ENCODE data around the gene ANKRD24.
"Not testable (repeated sequence)": the region's sequence is repeated elsewhere in the genome, so short reads cannot be mapped to it uniquely, and the experiment has no call there.

Gene ANKRD24

DNA sequence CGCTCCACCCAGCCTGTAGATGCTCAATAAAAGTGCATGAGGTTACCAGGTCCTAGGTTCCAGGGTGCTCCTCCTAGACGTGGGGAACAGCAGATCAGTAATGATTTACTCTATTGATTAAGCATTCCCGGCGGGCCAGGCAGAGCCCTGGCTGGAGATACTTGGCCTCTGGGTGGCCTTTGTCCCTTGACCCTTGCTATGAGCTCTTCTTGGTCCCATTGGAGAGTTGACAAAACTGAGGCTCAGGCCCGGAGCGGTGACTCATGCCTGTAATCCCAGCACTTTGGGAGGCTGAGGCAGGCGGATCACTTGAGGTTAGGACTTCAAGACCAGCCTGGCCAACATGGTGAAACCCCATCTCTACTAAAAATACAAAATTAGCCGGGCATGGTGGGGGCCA, 24.5 kb upstream of the ANKRD24 start:
- H3K4me3 Mint-ChIP-seq; ATAC-seq; H3K4me1 Mint-ChIP-seq; H3K36me3 Mint-ChIP-seq; DNase-seq (ENCODE audit: low spot score in 2 of 2); H3K9me3 Mint-ChIP-seq; H3K27ac Mint-ChIP-seq: not testable (repeated sequence)

DNA sequence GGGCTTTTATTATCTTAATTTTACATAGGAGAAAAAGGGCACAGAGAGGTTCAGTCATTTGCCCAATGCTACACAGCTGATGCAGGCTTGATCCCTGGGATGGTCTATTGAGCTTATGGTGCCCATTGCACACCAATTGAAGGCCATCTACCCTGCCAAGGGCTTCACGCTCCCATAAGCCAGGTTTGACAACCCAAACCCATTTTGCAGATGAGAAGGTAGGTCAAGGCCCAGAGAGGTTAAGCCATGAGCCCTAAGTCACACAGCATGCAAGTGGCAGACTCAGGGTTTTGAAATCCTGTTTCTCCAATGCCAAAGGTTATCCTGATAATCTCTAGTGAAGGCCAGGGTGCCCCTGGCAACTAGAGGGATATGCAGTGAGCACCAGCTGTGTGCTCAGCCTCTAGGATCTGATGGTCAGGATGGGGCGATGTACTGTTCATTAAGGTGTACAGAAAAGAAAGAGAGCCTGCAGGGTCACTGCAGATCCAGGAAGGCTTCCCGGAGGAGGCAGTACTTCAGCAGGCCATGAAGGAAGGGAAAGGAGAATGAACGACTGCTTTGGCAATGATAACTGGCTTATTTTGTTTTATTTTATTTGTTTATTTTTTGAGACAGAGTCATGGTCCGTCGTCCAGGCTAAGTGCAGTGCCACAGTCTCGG, 20.9 kb upstream of the ANKRD24 start:
- Mint-ChIP-seq H3K4me3 (no peak overlapping the region), H3K9me3 (no peaks in the 10 kb centered on the region), H3K36me3 (no peaks in the 10 kb centered on the region), H3K4me1 (no peaks in the 10 kb centered on the region), H3K27ac (no peak overlapping the region)
- ATAC-seq (no peak), DNase-seq (ENCODE audit: low spot score in 2 of 2) (no peak)

DNA sequence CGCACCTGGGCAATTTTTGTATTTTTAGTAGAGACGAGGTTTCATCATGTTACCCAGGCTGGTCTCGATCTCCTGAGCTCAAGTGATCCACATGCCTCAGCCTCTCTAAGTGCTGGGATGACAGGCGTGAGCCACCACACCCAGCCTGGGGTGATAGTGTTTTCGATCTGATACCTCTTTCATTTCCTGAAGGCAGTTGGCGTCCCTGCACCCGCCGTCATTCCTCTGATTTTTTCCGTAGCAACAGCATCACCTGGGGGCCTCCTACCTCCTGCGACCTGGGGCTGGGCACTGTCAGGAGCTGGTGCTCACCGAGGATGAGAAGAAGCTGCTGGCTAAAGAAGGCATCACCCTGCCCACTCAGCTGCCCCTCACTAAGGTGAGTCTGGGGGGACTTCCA, 18.2 kb upstream of the ANKRD24 start:
- Mint-ChIP-seq H3K9me3 (no peaks in the 10 kb centered on the region), H3K27ac (no peak overlapping the region), H3K4me3 (no peak overlapping the region), H3K36me3 (no peaks in the 10 kb centered on the region), H3K4me1 (peaks cover 6% of the 10 kb centered on the region)
- no peak for ATAC-seq
- no peak for DNase-seq (ENCODE audit: low spot score in 2 of 2)

DNA sequence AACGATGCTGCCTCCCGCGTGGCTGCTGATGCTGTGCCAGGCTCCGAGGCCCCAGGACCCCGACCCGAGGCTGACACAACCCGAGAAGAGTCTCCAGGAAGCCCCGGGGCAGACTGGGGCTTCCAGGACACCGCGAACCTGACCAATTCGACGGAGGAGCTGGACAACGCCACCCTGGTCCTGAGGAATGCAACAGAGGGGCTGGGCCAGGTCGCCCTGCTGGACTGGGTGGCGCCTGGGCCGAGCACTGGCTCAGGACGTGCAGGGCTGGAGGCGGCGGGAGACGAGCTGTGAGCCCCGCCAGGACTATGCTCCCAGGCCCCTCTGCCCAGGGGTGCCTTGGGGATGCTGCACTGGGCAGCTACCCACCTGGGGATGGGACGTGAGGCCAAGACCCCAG, 10.8 kb upstream of the ANKRD24 start:
- no peak overlapping the region for H3K27ac Mint-ChIP-seq
- ATAC-seq: no peak
- no peak for DNase-seq (ENCODE audit: low spot score in 2 of 2)
- H3K36me3 Mint-ChIP-seq: peaks cover 9% of the 10 kb centered on the region
- no peak overlapping the region for H3K4me3 Mint-ChIP-seq
- peaks cover 19% of the 10 kb centered on the region for H3K4me1 Mint-ChIP-seq
- H3K9me3 Mint-ChIP-seq: no peaks in the 10 kb centered on the region

DNA sequence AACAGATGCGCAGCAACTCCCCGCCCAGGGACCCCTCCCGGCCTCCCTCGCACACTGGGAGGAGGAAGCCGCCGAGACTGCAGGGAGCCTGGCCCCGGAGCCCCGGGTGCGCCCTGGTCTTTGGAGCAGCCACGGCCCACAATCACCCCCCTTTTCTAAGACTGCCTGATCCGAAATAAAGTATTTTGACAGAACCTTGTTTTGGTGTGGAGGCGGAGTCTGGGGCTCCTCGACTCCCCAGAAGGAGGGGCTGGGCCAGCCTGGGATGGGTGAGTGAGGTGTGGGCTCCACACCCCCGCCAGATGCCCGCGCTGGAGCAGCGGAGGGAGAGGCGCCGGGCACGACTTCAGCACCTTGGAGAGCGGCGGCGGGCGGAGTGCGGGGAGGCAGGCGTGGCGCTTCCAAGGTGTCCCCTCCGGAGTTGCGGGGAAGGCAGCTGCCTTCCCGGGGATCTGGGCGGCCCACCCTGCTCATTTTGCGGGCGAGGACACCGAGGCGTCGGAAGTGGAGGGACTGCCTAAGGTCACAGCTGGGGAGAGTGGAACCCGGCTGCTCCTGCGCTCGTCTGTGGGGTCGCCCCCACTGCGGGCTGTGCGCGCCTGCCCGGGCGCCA, 9.5 kb upstream of the ANKRD24 start:
- H3K36me3 Mint-ChIP-seq: peaks cover 20% of the 10 kb centered on the region
- ATAC-seq (peak; percentile 76), DNase-seq (ENCODE audit: low spot score in 2 of 2) (peak; percentile 67 to 82)
- peaks cover 13% of the 10 kb centered on the region for H3K4me1 Mint-ChIP-seq
- no peak overlapping the region for H3K4me3 Mint-ChIP-seq
- no peaks in the 10 kb centered on the region for H3K9me3 Mint-ChIP-seq
- no peak overlapping the region for H3K27ac Mint-ChIP-seq

DNA sequence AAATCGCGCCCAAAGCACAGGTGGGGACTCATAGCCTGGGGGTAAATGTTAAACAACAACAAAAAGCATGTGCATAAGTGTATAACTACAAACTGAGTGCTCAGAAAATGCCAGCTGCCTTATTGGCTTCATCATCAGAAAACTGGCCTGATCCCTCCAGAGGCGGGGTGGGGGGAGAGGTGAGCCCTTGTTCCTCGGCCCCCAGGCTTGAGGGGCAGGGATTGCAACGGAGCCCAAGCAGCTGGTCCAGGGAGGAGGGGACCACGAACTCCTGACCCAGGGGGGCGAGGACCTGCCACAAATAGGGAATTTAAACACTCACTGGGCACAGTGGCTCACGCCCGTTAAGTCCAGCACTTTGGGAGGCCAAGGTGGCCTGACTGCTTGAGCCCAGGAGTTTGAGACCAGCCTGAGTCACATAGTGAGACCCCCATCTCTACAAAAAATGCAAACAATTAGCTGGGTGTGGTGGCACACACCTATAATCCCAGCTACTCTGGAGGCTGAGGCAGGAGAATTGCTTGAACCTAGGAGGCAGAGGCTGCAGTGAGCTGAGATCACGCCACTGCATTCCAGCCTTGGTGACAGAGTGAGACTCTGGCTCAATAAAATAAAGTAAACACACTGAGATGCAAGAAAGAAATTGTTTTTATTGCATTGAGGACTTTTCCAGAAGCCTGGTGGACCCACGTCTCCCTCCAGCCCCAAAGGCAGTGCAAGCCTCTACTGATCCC, 8.8 kb upstream of the ANKRD24 start:
- no peak overlapping the region for H3K4me3 Mint-ChIP-seq
- H3K36me3 Mint-ChIP-seq: peaks cover 27% of the 10 kb centered on the region
- H3K4me1 Mint-ChIP-seq: peaks cover 13% of the 10 kb centered on the region
- ATAC-seq: no peak
- no peaks in the 10 kb centered on the region for H3K9me3 Mint-ChIP-seq
- no peak for DNase-seq (ENCODE audit: low spot score in 2 of 2)
- no peak overlapping the region for H3K27ac Mint-ChIP-seq

DNA sequence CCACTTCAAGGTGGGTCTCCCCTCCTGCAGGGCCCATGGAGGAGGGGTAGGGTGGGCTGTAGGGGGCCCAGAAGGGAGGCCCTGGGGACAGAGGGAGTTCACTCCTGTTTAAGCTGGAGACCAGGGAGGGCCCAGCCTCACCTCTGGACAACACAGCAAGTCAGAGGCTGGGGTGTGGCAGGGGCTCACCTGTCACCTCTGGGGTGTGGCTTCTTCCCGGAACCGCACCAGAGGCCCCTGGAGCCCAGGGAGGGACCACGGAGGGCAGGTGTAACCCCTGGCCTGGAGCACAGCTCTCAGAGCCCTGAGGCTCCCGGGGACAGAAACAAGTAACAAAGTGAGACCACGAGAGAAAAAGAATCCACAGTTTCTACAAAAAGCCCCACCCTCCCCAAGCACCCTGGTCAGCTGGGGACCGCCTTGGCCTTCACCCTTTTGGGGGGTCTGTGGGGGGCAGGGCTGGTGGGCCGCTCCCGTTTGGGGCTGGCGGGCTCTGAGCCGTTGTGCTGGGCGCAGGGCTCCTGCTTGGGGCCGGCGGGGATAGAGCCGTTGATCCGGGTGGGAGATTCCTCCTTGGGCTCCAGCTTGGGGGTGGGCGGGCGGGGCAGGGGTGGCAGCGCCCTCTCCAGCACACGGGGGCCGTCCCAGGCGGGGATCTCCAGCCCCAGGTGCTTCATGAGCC, 8.1 kb upstream of the ANKRD24 start:
- Mint-ChIP-seq H3K27ac (no peak overlapping the region), H3K36me3 (peaks cover 34% of the 10 kb centered on the region), H3K4me1 (peaks cover 17% of the 10 kb centered on the region), H3K9me3 (no peaks in the 10 kb centered on the region), H3K4me3 (no peak overlapping the region)
- DNase-seq (ENCODE audit: low spot score in 2 of 2) (no peak), ATAC-seq (no peak)

DNA sequence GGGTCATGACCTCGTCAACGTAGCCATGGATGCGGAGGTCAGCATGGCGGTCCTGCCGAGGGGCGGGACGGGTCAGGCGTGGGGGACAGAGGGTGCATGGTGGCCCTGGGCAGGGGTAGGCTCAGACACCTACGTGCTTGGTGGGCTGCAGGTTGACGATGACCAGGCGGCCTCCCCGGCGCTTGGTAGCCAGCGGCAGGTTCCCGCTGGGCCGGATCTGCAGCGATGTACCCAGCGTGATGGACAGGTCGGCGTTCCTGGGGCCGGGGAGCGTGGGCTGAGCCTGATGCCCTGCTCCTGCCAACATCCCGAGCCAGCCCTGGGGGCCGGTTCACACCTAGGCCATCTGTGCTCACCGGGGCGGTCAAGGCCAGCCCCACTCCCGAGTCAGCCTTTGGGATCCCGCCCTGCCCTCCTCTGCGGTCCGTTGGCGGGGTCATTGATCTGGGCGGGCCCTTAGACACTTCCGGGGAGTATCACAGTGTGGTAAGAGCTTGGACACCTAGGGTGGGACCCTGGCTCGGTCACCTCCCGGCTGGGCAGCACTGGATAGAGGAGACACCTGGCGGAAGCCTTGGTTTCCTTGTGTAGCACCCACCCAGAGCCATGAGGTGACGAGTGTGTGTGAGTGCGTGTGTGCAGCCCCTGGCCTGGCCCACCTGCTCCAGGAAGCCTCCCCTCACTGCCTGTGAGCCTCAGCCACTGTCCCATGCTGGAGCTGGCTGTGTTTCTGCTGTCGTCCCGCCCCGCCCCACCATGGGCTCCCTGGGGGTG, 7.4 kb upstream of the ANKRD24 start:
- Mint-ChIP-seq H3K4me1 (peaks cover 24% of the 10 kb centered on the region), H3K27ac (no peak overlapping the region), H3K4me3 (no peak overlapping the region), H3K9me3 (no peaks in the 10 kb centered on the region), H3K36me3 (peaks cover 41% of the 10 kb centered on the region)
- peak; percentile 5 for ATAC-seq
- no peak for DNase-seq (ENCODE audit: low spot score in 2 of 2)

DNA sequence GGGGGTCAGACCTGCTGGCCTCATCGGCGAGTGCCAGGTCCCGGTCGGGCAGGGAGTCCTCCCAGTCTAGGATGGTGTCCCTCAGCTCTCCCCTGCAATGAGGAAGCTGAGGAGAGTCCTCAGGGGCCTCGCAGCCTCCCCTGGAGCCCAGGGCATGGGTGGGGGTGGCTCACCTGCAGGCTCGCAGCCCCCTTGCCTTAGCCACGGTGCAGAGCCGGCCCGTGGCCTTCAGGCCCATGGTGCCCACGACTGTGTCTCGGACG, 6.9 kb upstream of the ANKRD24 start:
- no peaks in the 10 kb centered on the region for H3K9me3 Mint-ChIP-seq

DNA sequence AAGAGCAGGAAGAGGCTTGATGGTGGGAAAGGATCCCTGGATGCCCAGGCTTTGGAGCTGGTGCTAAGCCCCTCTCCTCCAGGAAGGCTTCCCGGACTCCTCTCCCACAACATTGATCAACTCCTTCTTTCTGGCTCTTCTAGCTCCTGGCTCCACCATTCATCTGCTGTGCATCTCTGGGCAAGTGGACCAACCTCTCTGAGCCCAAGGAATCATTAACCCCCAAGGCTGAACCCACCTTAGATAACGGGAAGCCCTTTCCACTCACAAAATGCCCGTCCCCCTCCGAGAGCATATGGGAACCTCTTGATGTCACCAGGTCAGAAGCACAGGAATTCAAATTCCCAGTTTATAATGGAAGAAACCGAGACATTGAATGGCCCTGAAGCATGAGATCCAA, 5.3 kb upstream of the ANKRD24 start:
- DNase-seq (ENCODE audit: low spot score in 2 of 2): no peak
- Mint-ChIP-seq H3K4me1 (peaks cover 37% of the 10 kb centered on the region), H3K27ac (no peak overlapping the region), H3K4me3 (no peak overlapping the region), H3K36me3 (peaks cover 56% of the 10 kb centered on the region), H3K9me3 (no peaks in the 10 kb centered on the region)
- no peak for ATAC-seq

More for the DNA sequence above, 6.9 kb upstream of the ANKRD24 start:
- peaks cover 46% of the 10 kb centered on the region for H3K36me3 Mint-ChIP-seq
- H3K4me3 Mint-ChIP-seq: no peak overlapping the region
- ATAC-seq (no peak), DNase-seq (ENCODE audit: low spot score in 2 of 2) (no peak)
- H3K4me1 Mint-ChIP-seq: peaks cover 28% of the 10 kb centered on the region
- H3K27ac Mint-ChIP-seq: no peak overlapping the region

DNA sequence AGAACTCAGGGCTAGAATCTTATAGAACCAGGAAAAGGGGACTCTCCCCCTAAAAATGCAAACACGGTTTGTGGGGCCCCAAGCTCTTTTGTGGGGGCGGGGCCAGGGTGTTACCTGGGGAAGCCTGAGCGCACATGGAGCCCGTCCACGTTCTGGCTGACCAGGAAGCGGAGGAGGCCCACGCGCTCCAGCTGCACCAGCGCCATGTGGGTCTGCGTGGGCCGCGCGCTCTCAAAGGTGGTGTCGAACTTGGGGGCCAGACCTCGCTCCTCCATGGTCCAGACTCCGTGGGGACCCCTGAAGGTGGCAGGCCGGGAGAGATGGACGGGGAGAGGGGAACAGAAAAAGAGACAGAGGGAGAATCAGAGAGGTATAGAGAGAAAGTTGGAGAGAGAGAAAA, 3.5 kb upstream of the ANKRD24 start:
- Mint-ChIP-seq H3K36me3 (peaks cover 62% of the 10 kb centered on the region), H3K4me1 (peaks cover 37% of the 10 kb centered on the region), H3K27ac (no peak overlapping the region), H3K4me3 (no peak overlapping the region), H3K9me3 (no peaks in the 10 kb centered on the region)
- DNase-seq (ENCODE audit: low spot score in 2 of 2): no peak
- ATAC-seq: no peak

DNA sequence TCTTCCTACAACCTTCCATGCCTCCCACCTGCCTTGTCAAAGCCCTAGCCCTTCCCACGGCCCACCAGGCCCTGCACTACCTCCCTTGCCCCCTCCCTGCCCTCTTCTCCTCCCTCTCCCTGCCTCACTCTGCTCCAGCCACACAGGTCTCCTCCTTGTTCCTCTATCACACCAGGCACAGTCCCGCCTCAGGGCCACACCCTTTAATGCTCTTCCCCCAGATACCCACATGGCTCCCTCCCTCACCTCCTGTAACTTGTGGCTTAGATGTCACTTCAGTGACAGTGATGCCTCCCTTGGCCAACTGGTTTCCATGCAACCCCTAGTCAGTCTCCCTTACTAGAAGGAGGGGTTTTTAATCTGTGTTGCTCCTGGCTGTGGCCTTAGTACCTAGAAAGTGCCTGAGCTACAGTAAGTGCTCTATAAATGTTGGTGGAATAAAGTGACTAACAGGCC, 1.4 kb upstream of the ANKRD24 start:
- Mint-ChIP-seq H3K4me3 (peak overlapping the region; percentile 98), H3K9me3 (no peaks in the 10 kb centered on the region), H3K27ac (peak overlapping the region; percentile 98), H3K36me3 (peaks cover 56% of the 10 kb centered on the region), H3K4me1 (peaks cover 44% of the 10 kb centered on the region)
- ATAC-seq (no peak), DNase-seq (ENCODE audit: low spot score in 2 of 2) (no peak)

DNA sequence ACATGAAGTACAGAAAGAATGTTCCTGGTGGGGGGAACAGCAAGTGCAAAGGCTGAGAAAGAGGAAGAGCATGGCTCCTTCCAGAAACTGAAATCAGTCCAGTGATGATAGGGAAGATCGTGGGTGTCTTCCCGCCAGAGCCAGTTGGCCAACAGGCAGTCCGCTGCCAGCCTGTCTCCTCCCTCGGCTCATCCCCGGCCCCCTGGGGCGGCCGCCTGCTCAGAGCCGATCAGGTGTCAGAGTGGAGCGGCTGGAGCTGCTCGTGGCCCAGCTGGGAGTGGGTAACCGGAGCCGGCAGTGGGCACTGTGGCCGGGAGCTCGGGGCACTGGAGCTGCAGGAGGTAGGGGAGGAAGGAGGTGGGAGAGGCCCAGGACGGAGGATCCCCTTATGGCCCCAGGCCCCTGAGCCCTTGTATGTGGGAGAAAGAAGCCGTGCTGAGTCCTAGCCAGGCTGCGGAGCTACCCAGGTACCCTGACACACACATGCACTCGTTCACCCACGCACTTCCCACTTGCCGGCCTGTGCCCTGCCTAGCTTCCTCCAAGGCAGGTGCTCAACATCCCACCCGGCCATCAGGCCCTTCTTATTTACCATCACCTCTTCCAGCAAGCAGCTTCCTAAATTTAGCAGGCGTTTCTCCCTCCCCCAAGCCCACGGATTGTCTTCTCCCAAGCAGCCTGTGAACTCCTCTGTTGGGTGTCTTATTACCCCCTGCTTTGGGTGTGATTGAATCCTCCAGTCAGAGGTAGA, 1.7 kb downstream of the ANKRD24 start:
- peaks cover 30% of the 10 kb centered on the region for H3K36me3 Mint-ChIP-seq
- no peak for ATAC-seq
- H3K4me1 Mint-ChIP-seq: peaks cover 50% of the 10 kb centered on the region
- H3K9me3 Mint-ChIP-seq: no peaks in the 10 kb centered on the region
- peak overlapping the region; percentile 98 for H3K4me3 Mint-ChIP-seq
- no peak overlapping the region for H3K27ac Mint-ChIP-seq
- no peak for DNase-seq (ENCODE audit: low spot score in 2 of 2)

DNA sequence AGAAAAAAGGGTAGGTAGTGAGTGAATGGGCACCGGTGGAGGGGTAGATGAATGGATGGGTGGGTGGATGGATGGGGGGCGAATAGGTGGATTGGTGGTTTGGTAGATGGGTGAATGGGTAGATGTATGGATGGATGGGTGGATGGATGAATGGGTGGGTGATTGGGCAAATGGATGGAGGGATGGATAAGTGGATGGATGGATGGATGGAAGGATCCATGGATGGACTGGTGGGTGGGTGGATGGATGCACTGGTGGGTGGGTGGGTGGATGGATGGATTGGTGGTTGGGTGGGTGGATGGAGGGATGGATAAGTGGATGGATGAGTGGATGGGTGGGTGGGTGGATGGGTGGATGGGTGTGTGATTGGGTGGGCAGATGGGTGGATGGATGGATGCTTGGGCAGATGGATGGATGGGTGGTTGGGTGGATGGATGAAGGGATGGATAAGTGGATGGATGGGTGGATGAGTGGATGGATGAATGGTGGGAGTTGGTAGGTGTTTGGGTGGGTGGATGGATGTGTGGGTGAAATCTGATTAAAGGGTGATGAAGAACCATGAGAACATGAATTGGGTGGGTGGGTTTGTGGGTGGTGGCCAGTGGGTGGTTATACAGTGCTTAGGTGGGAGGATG, 2.3 kb downstream of the ANKRD24 start:
- ATAC-seq (no peak), DNase-seq (ENCODE audit: low spot score in 2 of 2) (no peak)
- H3K4me3 Mint-ChIP-seq: peak overlapping the region; percentile 98
- peaks cover 23% of the 10 kb centered on the region for H3K36me3 Mint-ChIP-seq
- H3K9me3 Mint-ChIP-seq: no peaks in the 10 kb centered on the region
- H3K4me1 Mint-ChIP-seq: peaks cover 43% of the 10 kb centered on the region
- H3K27ac Mint-ChIP-seq: no peak overlapping the region

Data from stimulated activated effector memory CD8-positive, alpha-beta T cell treated with anti-CD3 and anti-CD28 coated beads, Interleukin-12 subunit alpha, Interleukin-12 subunit beta, amount 100 ng/mL, for 72 hours (primary cell).